Thyroid gland (tissue), 4 donors: ENCODE measurements around the gene TMCO4.

Source experiments
- CTCF ChIP-seq, 6 experiments: fragments of 200-600 bp in 3 of 6; fragments of 450-650 bp in 3 of 6; sonication (generic) in 3 of 6; IDR thresholded peaks; one replicate each; pipeline ENCODE4 v1.5.1; 2016 to 2019; ENCODE audit warnings: antibody characterized with exemption in 6 of 6, mild to moderate bottlenecking in 2 of 6, inconsistent platforms in 1 of 6, moderate library complexity in 1 of 6
- POLR2A ChIP-seq, 2 donors: fragments of 450-650 bp; IDR thresholded peaks; one replicate each; pipeline ENCODE4 v1.6.1; 2017; ENCODE audit warnings: antibody characterized with exemption in 2 of 2, mild to moderate bottlenecking in 2 of 2, moderate library complexity in 1 of 2

GRCh38 chr1:19775317-19775716, 24.4 kb downstream of the TMCO4 start:
- TF ChIP-seq POLR2A (IDR thresholded peaks at IDR 0.05) (no peak), CTCF (IDR thresholded peaks at IDR 0.05) (no peak)
